GM12874 (cell line): ENCODE data around the gene SPEG.

Experiments used
- TF ChIP-seq, protein P1 (sequence below): IDR thresholded peaks from 2 replicates; pipeline ENCODE4 v1.5.1; 2011; ENCODE audit warnings: low read depth, mild to moderate bottlenecking, control low read depth, low read length, moderate library complexity; ENCODE audit not compliant: insufficient read depth

The SPEG gene

DNA sequence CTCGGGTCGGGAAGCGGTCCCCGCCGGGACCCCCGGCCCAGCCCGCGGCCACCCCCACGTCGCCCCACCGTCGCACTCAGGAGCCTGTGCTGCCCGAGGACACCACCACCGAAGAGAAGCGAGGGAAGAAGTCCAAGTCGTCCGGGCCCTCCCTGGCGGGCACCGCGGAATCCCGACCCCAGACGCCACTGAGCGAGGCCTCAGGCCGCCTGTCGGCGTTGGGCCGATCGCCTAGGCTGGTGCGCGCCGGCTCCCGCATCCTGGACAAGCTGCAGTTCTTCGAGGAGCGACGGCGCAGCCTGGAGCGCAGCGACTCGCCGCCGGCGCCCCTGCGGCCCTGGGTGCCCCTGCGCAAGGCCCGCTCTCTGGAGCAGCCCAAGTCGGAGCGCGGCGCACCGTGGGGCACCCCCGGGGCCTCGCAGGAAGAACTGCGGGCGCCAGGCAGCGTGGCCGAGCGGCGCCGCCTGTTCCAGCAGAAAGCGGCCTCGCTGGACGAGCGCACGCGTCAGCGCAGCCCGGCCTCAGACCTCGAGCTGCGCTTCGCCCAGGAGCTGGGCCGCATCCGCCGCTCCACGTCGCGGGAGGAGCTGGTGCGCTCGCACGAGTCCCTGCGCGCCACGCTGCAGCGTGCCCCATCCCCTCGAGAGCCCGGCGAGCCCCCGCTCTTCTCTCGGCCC, 13.6 kb downstream of the SPEG start:
- TF ChIP-seq, protein P1, sequence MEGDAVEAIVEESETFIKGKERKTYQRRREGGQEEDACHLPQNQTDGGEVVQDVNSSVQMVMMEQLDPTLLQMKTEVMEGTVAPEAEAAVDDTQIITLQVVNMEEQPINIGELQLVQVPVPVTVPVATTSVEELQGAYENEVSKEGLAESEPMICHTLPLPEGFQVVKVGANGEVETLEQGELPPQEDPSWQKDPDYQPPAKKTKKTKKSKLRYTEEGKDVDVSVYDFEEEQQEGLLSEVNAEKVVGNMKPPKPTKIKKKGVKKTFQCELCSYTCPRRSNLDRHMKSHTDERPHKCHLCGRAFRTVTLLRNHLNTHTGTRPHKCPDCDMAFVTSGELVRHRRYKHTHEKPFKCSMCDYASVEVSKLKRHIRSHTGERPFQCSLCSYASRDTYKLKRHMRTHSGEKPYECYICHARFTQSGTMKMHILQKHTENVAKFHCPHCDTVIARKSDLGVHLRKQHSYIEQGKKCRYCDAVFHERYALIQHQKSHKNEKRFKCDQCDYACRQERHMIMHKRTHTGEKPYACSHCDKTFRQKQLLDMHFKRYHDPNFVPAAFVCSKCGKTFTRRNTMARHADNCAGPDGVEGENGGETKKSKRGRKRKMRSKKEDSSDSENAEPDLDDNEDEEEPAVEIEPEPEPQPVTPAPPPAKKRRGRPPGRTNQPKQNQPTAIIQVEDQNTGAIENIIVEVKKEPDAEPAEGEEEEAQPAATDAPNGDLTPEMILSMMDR = no peak

DNA sequence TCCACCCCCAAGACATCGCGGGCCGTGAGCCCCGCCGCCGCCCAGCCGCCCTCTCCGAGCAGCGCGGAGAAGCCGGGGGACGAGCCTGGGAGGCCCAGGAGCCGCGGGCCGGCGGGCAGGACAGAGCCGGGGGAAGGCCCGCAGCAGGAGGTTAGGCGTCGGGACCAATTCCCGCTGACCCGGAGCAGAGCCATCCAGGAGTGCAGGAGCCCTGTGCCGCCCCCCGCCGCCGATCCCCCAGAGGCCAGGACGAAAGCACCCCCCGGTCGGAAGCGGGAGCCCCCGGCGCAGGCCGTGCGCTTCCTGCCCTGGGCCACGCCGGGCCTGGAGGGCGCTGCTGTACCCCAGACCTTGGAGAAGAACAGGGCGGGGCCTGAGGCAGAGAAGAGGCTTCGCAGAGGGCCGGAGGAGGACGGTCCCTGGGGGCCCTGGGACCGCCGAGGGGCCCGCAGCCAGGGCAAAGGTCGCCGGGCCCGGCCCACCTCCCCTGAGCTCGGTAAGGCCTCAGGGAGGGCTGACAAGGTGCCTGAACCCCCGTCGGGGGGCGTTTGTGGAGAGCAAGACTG, 14.2 kb downstream of the SPEG start:
- TF ChIP-seq, protein P1 = no peak

- TF ChIP-seq, protein P1 = no peak
Measured at GRCh38 chr2:219449609-219450008, 15.0 kb downstream of the SPEG start.

GRCh38 chr2:219451661-219452360, 17.2 kb downstream of the SPEG start:
- TF ChIP-seq, protein P1 = no peak

- TF ChIP-seq, protein P1 = no peak
Measured at GRCh38 chr2:219452361-219453317, 18.0 kb downstream of the SPEG start.

DNA sequence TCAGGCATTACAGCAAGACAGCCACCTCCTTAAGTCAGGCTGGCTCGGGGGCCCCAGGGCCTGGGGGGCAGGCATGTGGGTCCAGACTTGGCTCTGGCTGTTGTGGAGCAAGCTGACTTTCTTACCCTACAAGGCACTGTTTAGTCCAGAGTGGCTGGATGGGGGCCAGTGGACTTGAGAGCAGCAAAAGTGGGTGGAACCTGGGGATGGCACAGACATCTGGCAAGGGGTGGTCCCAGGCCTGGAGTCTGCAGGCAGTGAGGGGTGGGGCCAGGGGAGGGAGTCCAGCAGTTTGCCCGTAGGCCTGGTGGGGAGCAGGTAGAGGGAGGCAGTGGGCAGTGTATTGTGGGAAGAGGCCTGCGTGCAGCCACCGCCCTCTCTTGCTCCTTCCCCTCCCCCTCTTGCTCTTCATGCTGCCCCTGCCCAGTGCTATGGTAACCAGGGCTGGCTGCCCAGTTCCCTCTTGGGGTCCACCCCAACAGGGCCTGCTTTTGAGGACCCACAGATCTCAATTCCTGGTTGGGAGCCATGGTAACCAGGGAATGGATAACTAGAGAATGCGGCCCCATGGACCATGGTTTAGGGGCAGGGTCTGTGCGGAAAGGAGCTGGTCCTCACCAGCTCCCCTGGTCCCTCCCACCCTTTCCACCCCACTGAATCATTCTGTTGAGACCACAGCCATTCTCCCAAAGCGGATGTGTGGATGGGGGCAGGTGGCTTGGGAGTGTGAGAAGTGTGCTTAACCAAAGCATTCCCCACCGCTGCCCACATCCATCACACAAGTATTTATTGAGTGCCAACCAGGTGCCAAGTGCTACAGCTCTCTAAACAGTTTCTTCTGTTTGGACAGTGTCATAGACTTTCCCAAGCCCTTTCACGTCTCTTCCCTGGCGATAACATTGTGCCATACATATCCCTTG, 19.3 kb downstream of the SPEG start:
- TF ChIP-seq, protein P1 = no peak
